PC-3 (cell line): ENCODE data around the gene CTAGE8. TPM values are rescaled to one million over a fixed set of nuclear protein-coding genes. Genes with fewer than 3 reads are reported as not detected.

Experiments
- total RNA-seq: library from RNA; depleted of rRNA; stranded (reverse); fragments of >200 nt; gene quantifications from 2 replicates; pipeline ENCODE4 v1.2.3, GENCODE V29; 2014; rRNA removed

Gene CTAGE8
- total RNA-seq, 1 experiment from 2014 or later, result 0.69 TPM

Other genes with a start within 250 kb of the CTAGE8 start
- not detected in 2 replicates for gene OR2A5, start 220.3 kb downstream of the CTAGE8 start, total RNA-seq
- not detected in 2 replicates for gene OR2A25, start 199.5 kb downstream of the CTAGE8 start, total RNA-seq
- gene OR2A12, start 183.0 kb downstream of the CTAGE8 start, total RNA-seq, result not detected in 2 replicates
- gene OR2A2, start 159.7 kb downstream of the CTAGE8 start, total RNA-seq, result not detected in 2 replicates
- not detected in 2 replicates for gene OR2A14, start 146.1 kb downstream of the CTAGE8 start, total RNA-seq
- gene CTAGE4, start 85.8 kb downstream of the CTAGE8 start, total RNA-seq, result 1.4 and 1.6 TPM in 2 replicates
- gene ARHGEF35, start 73.5 kb downstream of the CTAGE8 start, total RNA-seq, result 10.8 TPM in 2 replicates
- 0.40 TPM in 1 of 2 replicates, not detected in the other for gene OR2A42, start 29.7 kb downstream of the CTAGE8 start, total RNA-seq
- gene OR2A7, start 4.5 kb downstream of the CTAGE8 start, total RNA-seq, result 0.69 TPM in 2 replicates
- gene OR2A1, start 43.1 kb upstream of the CTAGE8 start, total RNA-seq, result 0.40 TPM in 1 of 2 replicates, not detected in the other
- gene ARHGEF5, start 86.1 kb upstream of the CTAGE8 start, total RNA-seq, result 15.5 and 17.7 TPM in 2 replicates
- not detected in 2 replicates for gene NOBOX, start 134.4 kb upstream of the CTAGE8 start, total RNA-seq